MCF 10A (cell line): ENCODE data around the gene WASF1. TPM values are rescaled to one million over a fixed set of nuclear protein-coding genes. Genes with fewer than 3 reads are reported as not detected.

Source experiments
- BruUV-seq: library from RNA; stranded (reverse); fragments of 400-500 nt; replicated peaks from 2 replicates; lab custom pipeline; 2021; lab: Mats Ljungman, UMichigan
- CTCF ChIA-PET: fragments of 300-600 bp; sonication (Branson Sonifier 250); formaldehyde crosslinking; extraction: SDS; loops from one replicate; lab custom pipeline; 2021; ENCODE audit warnings: antibody characterized with exemption, inconsistent platforms; lab: Yijun Ruan, JAX
- POLR2A ChIA-PET: fragments of 300-600, 350-650 bp; sonication (Branson Sonifier 250); formaldehyde crosslinking; extraction: SDS; loops from one replicate; lab custom pipeline; 2020; ENCODE audit warnings: antibody characterized with exemption, inconsistent platforms; lab: Yijun Ruan, JAX
- DNase-seq: peaks from one replicate; pipeline ENCODE4 v3.0.0-alpha.2; 2018; ENCODE audit not compliant: unreplicated experiment
- H3K27ac Mint-ChIP-seq: one replicate; pipeline ENCODE4 v1.8.0; 2022; ENCODE audit warnings: mild to moderate bottlenecking, low read depth, mixed read lengths; ENCODE audit not compliant: unreplicated experiment
- H3K27me3 Mint-ChIP-seq: one replicate; pipeline ENCODE4 v1.8.0; 2022; ENCODE audit warnings: mixed read lengths; ENCODE audit not compliant: insufficient read depth, unreplicated experiment
- H3K36me3 Mint-ChIP-seq: one replicate; pipeline ENCODE4 v1.8.0; 2022; ENCODE audit warnings: mild to moderate bottlenecking, moderate library complexity, mixed read lengths; ENCODE audit not compliant: insufficient read depth, unreplicated experiment
- H3K4me1 Mint-ChIP-seq: one replicate; pipeline ENCODE4 v1.8.0; 2022; ENCODE audit warnings: mixed read lengths; ENCODE audit not compliant: insufficient read depth, unreplicated experiment
- H3K4me3 Mint-ChIP-seq: one replicate; pipeline ENCODE4 v1.8.0; 2022; ENCODE audit warnings: mild to moderate bottlenecking, moderate library complexity, mixed read lengths; ENCODE audit not compliant: unreplicated experiment
- H3K9me3 Mint-ChIP-seq: one replicate; pipeline ENCODE4 v1.8.0; 2022; ENCODE audit warnings: mixed read lengths; ENCODE audit not compliant: unreplicated experiment
- intact Hi-C: fragments of 100-400 bp; cut with micrococcal nuclease; formaldehyde crosslinking; loops from 2 replicates; pipeline ENCODE4 v1.14.1; 2022
- total RNA-seq: library from RNA; stranded (reverse); gene quantifications from 2 replicates; pipeline ENCODE4 v1.2.3, GENCODE V29; 2022
- TF ChIP-seq, protein P1 (sequence below): fragments of 200-600 bp; IDR thresholded peaks from one replicate; pipeline ENCODE4 v1.8.0; 2022; ENCODE audit warnings: antibody characterized with exemption, mild to moderate bottlenecking; ENCODE audit not compliant: unreplicated experiment

WASF1 gene
- total RNA-seq, 1 experiment from 2014 or later, result 55.7 TPM

DNA sequence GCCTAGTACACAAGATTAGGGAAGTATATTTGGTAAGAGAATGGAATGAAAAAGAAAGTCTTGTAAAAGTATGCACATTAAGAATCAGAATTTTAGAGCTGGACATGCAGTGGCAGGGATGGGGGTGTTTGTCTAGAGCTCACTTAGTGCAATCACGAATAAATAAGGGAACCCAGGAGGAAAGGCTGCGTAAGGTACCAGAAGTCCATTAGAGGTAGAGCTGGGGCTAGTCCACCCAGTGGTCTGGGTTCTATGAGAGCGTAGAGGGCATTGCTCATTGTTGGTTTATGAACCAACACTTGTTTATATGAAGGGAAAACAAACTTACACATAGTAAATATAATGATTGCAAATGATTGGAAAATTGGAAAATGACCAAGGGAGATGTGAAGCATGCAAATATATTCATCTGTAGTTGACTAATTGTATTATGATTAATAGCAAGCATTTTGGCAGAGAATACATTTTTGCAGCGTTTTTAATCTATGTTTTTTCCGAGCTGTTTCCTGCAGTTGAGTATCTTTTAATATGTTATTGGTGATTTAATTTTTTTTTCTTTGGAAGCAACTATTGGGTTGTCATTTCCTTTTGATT is 3.9 kb upstream of the WASF1 start:
- ChIA-PET POLR2A (no interaction called here), CTCF (interaction anchor here (1.0 kb wide), 1 partner anchor 492 kb away, joined by 3 read pairs; the partner anchor contains the start of genes AK9 and FIG4)
- intact Hi-C loops, result loop anchor here (5.0 kb wide), 1 partner anchor 101 kb away; no protein-coding TSS in a partner anchor
- Mint-ChIP-seq H3K4me1 (peaks cover 8% of the 10 kb centered on the region), H3K36me3 (no peaks in the 10 kb centered on the region), H3K4me3 (no peak overlapping the region), H3K27ac (no peak overlapping the region), H3K9me3 (no peaks in the 10 kb centered on the region), H3K27me3 (no peaks in the 10 kb centered on the region)
- no peak for DNase-seq
- TF ChIP-seq, protein P1, sequence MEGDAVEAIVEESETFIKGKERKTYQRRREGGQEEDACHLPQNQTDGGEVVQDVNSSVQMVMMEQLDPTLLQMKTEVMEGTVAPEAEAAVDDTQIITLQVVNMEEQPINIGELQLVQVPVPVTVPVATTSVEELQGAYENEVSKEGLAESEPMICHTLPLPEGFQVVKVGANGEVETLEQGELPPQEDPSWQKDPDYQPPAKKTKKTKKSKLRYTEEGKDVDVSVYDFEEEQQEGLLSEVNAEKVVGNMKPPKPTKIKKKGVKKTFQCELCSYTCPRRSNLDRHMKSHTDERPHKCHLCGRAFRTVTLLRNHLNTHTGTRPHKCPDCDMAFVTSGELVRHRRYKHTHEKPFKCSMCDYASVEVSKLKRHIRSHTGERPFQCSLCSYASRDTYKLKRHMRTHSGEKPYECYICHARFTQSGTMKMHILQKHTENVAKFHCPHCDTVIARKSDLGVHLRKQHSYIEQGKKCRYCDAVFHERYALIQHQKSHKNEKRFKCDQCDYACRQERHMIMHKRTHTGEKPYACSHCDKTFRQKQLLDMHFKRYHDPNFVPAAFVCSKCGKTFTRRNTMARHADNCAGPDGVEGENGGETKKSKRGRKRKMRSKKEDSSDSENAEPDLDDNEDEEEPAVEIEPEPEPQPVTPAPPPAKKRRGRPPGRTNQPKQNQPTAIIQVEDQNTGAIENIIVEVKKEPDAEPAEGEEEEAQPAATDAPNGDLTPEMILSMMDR, result no peak
- no TSS peak for BruUV-seq

DNA sequence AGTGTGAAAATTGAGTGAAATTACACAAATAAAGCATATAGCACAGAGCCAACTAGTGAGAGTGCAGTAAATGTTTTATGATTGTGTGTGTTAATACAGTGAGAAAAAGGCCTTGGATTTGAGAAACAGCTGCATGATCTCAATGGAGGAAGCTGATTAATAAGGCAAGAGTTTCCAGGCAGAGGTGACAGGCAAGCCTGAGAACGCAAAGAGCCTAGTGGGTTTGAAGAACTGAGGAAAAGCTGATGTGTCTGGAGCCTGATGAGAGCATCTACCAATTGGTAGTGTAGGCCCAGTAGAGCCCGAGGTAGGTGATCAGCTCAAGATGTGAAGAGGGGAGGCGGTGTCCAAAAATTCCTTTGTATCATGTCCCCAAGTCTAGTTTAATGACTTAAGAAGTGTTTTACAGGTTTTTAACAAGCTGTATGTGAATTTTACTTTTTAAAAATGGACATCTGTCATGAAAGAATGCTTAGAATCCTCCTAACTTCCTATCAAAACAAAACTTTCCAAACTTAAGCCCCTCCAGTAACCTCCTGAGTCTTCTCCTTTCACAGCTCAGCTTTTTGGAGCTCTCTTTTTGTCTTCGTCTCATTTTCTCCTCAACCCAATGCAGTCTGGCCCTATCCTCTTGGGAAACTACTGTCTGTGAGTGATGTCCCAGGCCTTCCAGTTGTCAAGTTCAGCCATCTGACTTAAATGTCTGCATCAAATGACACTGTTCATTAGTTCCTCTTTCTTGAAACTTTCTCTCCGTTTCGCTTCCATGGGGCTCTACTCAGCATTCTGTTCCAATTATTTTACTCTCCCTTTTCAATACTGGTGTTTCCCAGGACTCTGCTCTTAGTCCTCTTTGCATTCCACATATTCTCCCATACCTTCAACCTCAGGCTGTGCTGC is 1.9 kb upstream of the WASF1 start:
- ChIA-PET CTCF (interaction anchor here (0.9 to 3.3 kb wide), 4 partner anchors 25 to 208 kb away, joined by 3 to 18 read pairs (median 6); no protein-coding TSS in a partner anchor), POLR2A (interaction anchor here (0.5 to 5.1 kb wide), 10 partner anchors 11 to 693 kb away, joined by 3 to 143 read pairs (median 4); no protein-coding TSS in a partner anchor)
- intact Hi-C loops, result loop anchor here (2.0 to 5.0 kb wide), 2 partner anchors 99 to 477 kb away; no protein-coding TSS in a partner anchor
- H3K36me3 Mint-ChIP-seq, result no peaks in the 10 kb centered on the region
- BruUV-seq, result no TSS peak
- peaks cover 10% of the 10 kb centered on the region for H3K4me1 Mint-ChIP-seq
- H3K27me3 Mint-ChIP-seq, result no peaks in the 10 kb centered on the region
- no peak overlapping the region for H3K27ac Mint-ChIP-seq
- TF ChIP-seq, protein P1, result no peak
- no peak for DNase-seq
- H3K4me3 Mint-ChIP-seq, result no peak overlapping the region
- H3K9me3 Mint-ChIP-seq, result no peaks in the 10 kb centered on the region

DNA sequence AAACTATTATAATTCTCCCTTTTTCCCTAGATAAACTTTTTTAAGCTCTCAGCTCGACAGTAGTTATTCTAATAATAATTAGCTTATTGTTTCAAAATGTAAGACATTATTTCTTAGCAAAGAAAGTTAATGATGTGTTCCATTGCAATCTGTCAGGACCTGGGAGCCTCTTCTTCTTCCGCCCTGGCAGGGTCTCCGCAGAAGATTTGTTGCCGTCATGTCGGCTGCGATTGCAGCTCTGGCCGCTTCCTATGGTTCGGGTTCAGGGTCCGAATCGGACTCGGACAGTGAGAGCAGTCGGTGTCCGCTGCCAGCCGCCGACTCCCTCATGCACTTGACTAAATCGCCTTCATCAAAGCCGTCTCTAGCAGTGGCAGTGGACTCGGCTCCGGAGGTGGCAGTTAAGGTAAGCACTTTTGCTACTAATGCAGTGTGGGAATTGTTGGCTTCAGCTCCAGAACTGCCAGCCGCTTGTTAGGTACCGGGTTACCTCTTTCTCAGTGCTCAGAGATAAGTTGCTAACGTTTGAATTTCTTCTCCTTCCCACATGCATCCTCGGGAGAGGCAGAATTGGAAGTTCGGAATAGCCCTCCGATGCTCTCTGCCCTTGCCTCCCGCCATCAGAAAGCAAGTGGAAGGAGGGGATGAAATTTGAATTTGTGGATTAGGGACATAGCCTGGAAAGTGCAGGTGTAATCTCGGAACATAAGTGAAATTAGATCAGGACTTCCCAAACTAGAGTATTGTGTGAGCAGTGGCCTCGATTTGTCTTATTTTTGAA is 948 bp upstream of the WASF1 start, which contains the start of gene CDC40:
Gene CDC40 (plus strand): TSS at position 200 of the 781 bp plus-strand sequence. CDS start 18 bp downstream, at position 218.
- no peaks in the 10 kb centered on the region for H3K9me3 Mint-ChIP-seq
- TF ChIP-seq, protein P1, result no peak
- H3K27me3 Mint-ChIP-seq, result no peaks in the 10 kb centered on the region
- TSS peak; percentile 44 for BruUV-seq
- no peak within 1 kb of the TSS for H3K4me3 Mint-ChIP-seq
- ChIA-PET POLR2A (interaction anchor here (0.5 to 5.1 kb wide), 30 partner anchors 8 to 803 kb away, joined by 3 to 143 read pairs (median 5); partner anchors contain the start of genes AK9, AMD1, CDK19 and FIG4), CTCF (interaction anchor here (0.5 to 3.3 kb wide), 10 partner anchors 12 to 1126 kb away, joined by 3 to 18 read pairs (median 6); no protein-coding TSS in a partner anchor)
- H3K27ac Mint-ChIP-seq, result no peak within 1 kb of the TSS
- intact Hi-C loops, result loop anchor here (2.0 to 5.0 kb wide), 2 partner anchors 98 to 476 kb away; no protein-coding TSS in a partner anchor
- no peaks in the 10 kb centered on the region for H3K36me3 Mint-ChIP-seq
- H3K4me1 Mint-ChIP-seq, result peaks cover 9% of the 10 kb centered on the region
- no peak for DNase-seq
